Neural progenitor cell (in vitro differentiated cells): ENCODE data around the gene WNT5B. TPM values are rescaled to one million over a fixed set of nuclear protein-coding genes. Genes with fewer than 3 reads are reported as not detected.

Experiments used
- DNase-seq: peaks from one replicate; pipeline ENCODE4 v3.0.0-alpha.2; 2016; ENCODE audit warnings: low spot score
- H2AFZ ChIP-seq: fragments of 200-600 bp; sonication (generic); replicated peaks from 2 replicates; pipeline ENCODE4 v1.6.1; 2016; ENCODE audit warnings: antibody characterized with exemption
- H3F3A ChIP-seq: fragments of 200-600 bp; sonication (generic); 2 replicates; pipeline ENCODE4 v1.6.1; 2016; ENCODE audit warnings: antibody characterized with exemption, low read depth
- H3K27ac ChIP-seq: fragments of 200-600 bp; sonication (generic); 2 replicates; pipeline ENCODE4 v1.5.1; 2016; ENCODE audit warnings: mild to moderate bottlenecking
- H3K27me3 ChIP-seq: fragments of 200-600 bp; sonication (generic); 2 replicates; pipeline ENCODE4 v1.6.1; 2016; ENCODE audit warnings: mild to moderate bottlenecking, moderate library complexity
- H3K36me3 ChIP-seq: fragments of 200-600 bp; sonication (generic); 2 replicates; pipeline ENCODE4 v1.5.1; 2016
- H3K4me1 ChIP-seq: fragments of 200-600 bp; sonication (generic); 2 replicates; pipeline ENCODE4 v1.6.1; 2016; ENCODE audit warnings: mixed run types
- H3K4me2 ChIP-seq: fragments of 200-600 bp; sonication (generic); 2 replicates; pipeline ENCODE4 v1.6.1; 2016
- H3K4me3 ChIP-seq: fragments of 200-600 bp; sonication (generic); 2 replicates; pipeline ENCODE4 v1.5.1; 2016
- H3K79me2 ChIP-seq: fragments of 200-600 bp; sonication (generic); 2 replicates; pipeline ENCODE4 v1.6.1; 2016; ENCODE audit warnings: low read depth
- H3K9ac ChIP-seq: fragments of 200-600 bp; sonication (generic); 2 replicates; pipeline ENCODE4 v1.6.1; 2016
- H3K9me3 ChIP-seq: fragments of 200-600 bp; sonication (generic); 2 replicates; pipeline ENCODE4 v1.5.1; 2016; ENCODE audit warnings: low read depth
- H4K20me1 ChIP-seq: fragments of 200-600 bp; sonication (generic); 2 replicates; pipeline ENCODE4 v1.6.1; 2016; ENCODE audit warnings: low read depth
- H3K27ac Mint-ChIP-seq: 3 replicates; pipeline ENCODE4 v1.8.0; 2021; ENCODE audit warnings: mixed read lengths
- H3K27me3 Mint-ChIP-seq: 2 replicates; pipeline ENCODE4 v1.8.0; 2022; ENCODE audit warnings: low read depth, mild to moderate bottlenecking, inconsistent platforms, moderate library complexity, mixed read lengths; ENCODE audit not compliant: insufficient read depth
- H3K36me3 Mint-ChIP-seq: 3 replicates; pipeline ENCODE4 v1.8.0; 2021; ENCODE audit warnings: mixed read lengths
- H3K4me1 Mint-ChIP-seq: 3 replicates; pipeline ENCODE4 v1.8.0; 2021; ENCODE audit warnings: mixed read lengths
- H3K4me3 Mint-ChIP-seq: 3 replicates; pipeline ENCODE4 v1.8.0; 2021; ENCODE audit warnings: mild to moderate bottlenecking, moderate library complexity, mixed read lengths
- H3K9me3 Mint-ChIP-seq: 3 replicates; pipeline ENCODE4 v1.8.0; 2020; ENCODE audit warnings: mixed read lengths
- CTCF ChIP-seq: fragments of 200-600 bp; sonication (generic); IDR thresholded peaks from 2 replicates; pipeline ENCODE4 v1.5.1; 2017; ENCODE audit warnings: antibody characterized with exemption, mild to moderate bottlenecking
- EZH2 ChIP-seq: fragments of 200-600 bp; sonication (generic); IDR thresholded peaks from 2 replicates; pipeline ENCODE4 v1.6.1; 2017; ENCODE audit warnings: antibody characterized with exemption, mild to moderate bottlenecking, moderate library complexity
- EZH2phosphoT487 ChIP-seq: fragments of 200-600 bp; sonication (generic); IDR thresholded peaks from 2 replicates; pipeline ENCODE4 v1.6.1; 2017; ENCODE audit warnings: antibody characterized with exemption
- total RNA-seq: library from RNA; depleted of rRNA; stranded (reverse); fragments of >200 nt; gene quantifications from 2 replicates; pipeline ENCODE4 v1.2.3, GENCODE V29; 2015; ENCODE audit warnings: low replicate concordance

WNT5B gene
- total RNA-seq, 1 donor from 2014 or later, result 43.7 TPM

GRCh38 chr12:1581973-1582708, 46.9 kb upstream of the WNT5B start:
- Histone ChIP-seq H3F3A (peaks cover 70% of the 10 kb centered on the region), H3K27me3 (no peaks in the 10 kb centered on the region), H3K27ac (peak overlapping the region; percentile 97), H3K4me3 (no peak overlapping the region), H3K4me2 (peak overlapping the region; percentile 75), H3K9ac (no peak overlapping the region), H3K9me3 (no peaks in the 10 kb centered on the region), H4K20me1 (peaks cover 36% of the 10 kb centered on the region), H3K4me1 (peaks cover 87% of the 10 kb centered on the region), H2AFZ (no peak overlapping the region), H3K36me3 (no peaks in the 10 kb centered on the region), H3K79me2 (peaks cover 69% of the 10 kb centered on the region)
- no peak for DNase-seq
- Mint-ChIP-seq H3K36me3 (peaks cover 2% of the 10 kb centered on the region), H3K9me3 (no peaks in the 10 kb centered on the region), H3K4me1 (peaks cover 87% of the 10 kb centered on the region), H3K4me3 (peak overlapping the region; percentile 13), H3K27me3 (peaks cover 10% of the 10 kb centered on the region), H3K27ac (no peak overlapping the region)
- no peak for TF ChIP-seq EZH2
- no peak for TF ChIP-seq EZH2phosphoT487
- TF ChIP-seq CTCF, result no peak

- Histone ChIP-seq H2AFZ (no peak overlapping the region), H3K4me2 (peak overlapping the region; percentile 75), H3K4me1 (peaks cover 87% of the 10 kb centered on the region), H3K9ac (no peak overlapping the region), H3K4me3 (no peak overlapping the region), H3K27ac (peak overlapping the region; percentile 97), H3K27me3 (no peaks in the 10 kb centered on the region), H4K20me1 (peaks cover 42% of the 10 kb centered on the region), H3K9me3 (no peaks in the 10 kb centered on the region), H3F3A (peaks cover 74% of the 10 kb centered on the region), H3K79me2 (peaks cover 69% of the 10 kb centered on the region), H3K36me3 (no peaks in the 10 kb centered on the region)
- H3K9me3 Mint-ChIP-seq, result no peaks in the 10 kb centered on the region
- H3K27me3 Mint-ChIP-seq, result peaks cover 8% of the 10 kb centered on the region
- no peak for DNase-seq
- peak overlapping the region; percentile 60 for H3K4me3 Mint-ChIP-seq
- H3K4me1 Mint-ChIP-seq, result peaks cover 88% of the 10 kb centered on the region
- peaks cover 2% of the 10 kb centered on the region for H3K36me3 Mint-ChIP-seq
- TF ChIP-seq EZH2phosphoT487 (no peak), EZH2 (no peak), CTCF (no peak)
- peak overlapping the region; percentile 84 for H3K27ac Mint-ChIP-seq
Observed at GRCh38 chr12:1582709-1583050, 46.4 kb upstream of the WNT5B start.

GRCh38 chr12:1583421-1584078, 45.5 kb upstream of the WNT5B start:
- Histone ChIP-seq H3K36me3 (no peaks in the 10 kb centered on the region), H3K4me1 (peaks cover 86% of the 10 kb centered on the region), H4K20me1 (peaks cover 50% of the 10 kb centered on the region), H3K9me3 (no peaks in the 10 kb centered on the region), H3K79me2 (peaks cover 68% of the 10 kb centered on the region), H3K27me3 (no peaks in the 10 kb centered on the region), H3K9ac (no peak overlapping the region), H3K27ac (no peak overlapping the region), H2AFZ (no peak overlapping the region), H3K4me3 (no peak overlapping the region), H3K4me2 (peak overlapping the region; percentile 75), H3F3A (peaks cover 74% of the 10 kb centered on the region)
- H3K27ac Mint-ChIP-seq, result no peak overlapping the region
- no peaks in the 10 kb centered on the region for H3K9me3 Mint-ChIP-seq
- peak overlapping the region; percentile 39 for H3K4me3 Mint-ChIP-seq
- peaks cover 2% of the 10 kb centered on the region for H3K36me3 Mint-ChIP-seq
- TF ChIP-seq EZH2phosphoT487, result no peak
- TF ChIP-seq CTCF, result peak; percentile 99
- peak; percentile 92 for DNase-seq
- peaks cover 6% of the 10 kb centered on the region for H3K27me3 Mint-ChIP-seq
- peaks cover 88% of the 10 kb centered on the region for H3K4me1 Mint-ChIP-seq
